Bone marrow (tissue), 2 donors: ENCODE results near the gene UIMC1.
A peak's percentile ranks its signal among the peaks of the same experiment; 100 is the strongest.
"Not testable (repeated sequence)": the region's sequence is repeated elsewhere in the genome, so short reads cannot be mapped to it uniquely, and the experiment has no call there.

Source experiments
- DNase-seq, 2 donors: peaks; one replicate each; lab custom pipeline; 2025; lab: John Stamatoyannopoulos, UW

UIMC1 gene

GRCh38 chr5:177005619-177006264 lies 837 bp downstream of the UIMC1 start:
- peak; percentile 16 to 74 for DNase-seq

- DNase-seq = no peak
These were observed 1.6 kb downstream of the UIMC1 start for GRCh38 chr5:177004961-177005360.

GRCh38 chr5:177003649-177004048 lies 2.9 kb downstream of the UIMC1 start:
- no peak for DNase-seq

- DNase-seq = not testable (repeated sequence)
These were observed 7.1 kb downstream of the UIMC1 start for GRCh38 chr5:176999526-176999925.

- no peak for DNase-seq
These were observed 7.8 kb downstream of the UIMC1 start for GRCh38 chr5:176998828-176999227.

- DNase-seq = no peak
These were observed 9.8 kb downstream of the UIMC1 start for GRCh38 chr5:176996780-176997179.

- no peak for DNase-seq
These were observed 10.4 kb downstream of the UIMC1 start for GRCh38 chr5:176995896-176996767.

GRCh38 chr5:176995122-176995490 lies 11.5 kb downstream of the UIMC1 start:
- DNase-seq = no peak

GRCh38 chr5:176994460-176995121 lies 12.0 kb downstream of the UIMC1 start:
- peak; percentile 41 to 92 for DNase-seq

GRCh38 chr5:176993081-176993480 lies 13.5 kb downstream of the UIMC1 start:
- DNase-seq = not testable (repeated sequence)

GRCh38 chr5:176987583-176987982 lies 19.0 kb downstream of the UIMC1 start:
- no peak for DNase-seq

GRCh38 chr5:176986280-176986679 lies 20.3 kb downstream of the UIMC1 start:
- no peak for DNase-seq

- no peak for DNase-seq
These were observed 21.1 kb downstream of the UIMC1 start for GRCh38 chr5:176985516-176985915.

GRCh38 chr5:176984176-176984575 lies 22.4 kb downstream of the UIMC1 start:
- not testable (repeated sequence) for DNase-seq

GRCh38 chr5:176983593-176983992 lies 23.0 kb downstream of the UIMC1 start:
- DNase-seq = not testable (repeated sequence)

- not testable (repeated sequence) for DNase-seq
These were observed 23.5 kb downstream of the UIMC1 start for GRCh38 chr5:176983112-176983511.

GRCh38 chr5:176980818-176981217 lies 25.8 kb downstream of the UIMC1 start:
- DNase-seq = no peak

- DNase-seq = no peak
These were observed 26.9 kb downstream of the UIMC1 start for GRCh38 chr5:176979669-176980068.

- no peak for DNase-seq
These were observed 40.9 kb downstream of the UIMC1 start for GRCh38 chr5:176965633-176966032.

- DNase-seq = peak in 1 of 2 donors; percentile 36
These were observed 47.5 kb downstream of the UIMC1 start for GRCh38 chr5:176959051-176959450.

GRCh38 chr5:176956756-176957155 lies 49.8 kb downstream of the UIMC1 start:
- no peak for DNase-seq

GRCh38 chr5:176955895-176956294 lies 50.7 kb downstream of the UIMC1 start:
- DNase-seq = no peak

- no peak for DNase-seq
These were observed 52.5 kb downstream of the UIMC1 start for GRCh38 chr5:176954050-176954449.
